ENCODE measurements around the gene TCTN2.

TCTN2 gene

GRCh38 chr12:123686636-123687190 is 15.8 kb downstream of the TCTN2 start:
- no peak for DNase-seq (ENCODE audit: low read depth, low spot score)

GRCh38 chr12:123690191-123690840 is 19.4 kb downstream of the TCTN2 start:
- DNase-seq (ENCODE audit: low read depth, low spot score): no peak

- no peak for DNase-seq (ENCODE audit: low read depth, low spot score)
These were observed 25.3 kb downstream of the TCTN2 start for GRCh38 chr12:123696207-123696606.

GRCh38 chr12:123696646-123697045 is 25.7 kb downstream of the TCTN2 start:
- DNase-seq (ENCODE audit: low read depth, low spot score): no peak

GRCh38 chr12:123705935-123706334 is 35.0 kb downstream of the TCTN2 start:
- no peak for DNase-seq (ENCODE audit: low read depth, low spot score)

GRCh38 chr12:123707466-123707865 is 36.6 kb downstream of the TCTN2 start:
- DNase-seq (ENCODE audit: low read depth, low spot score): no peak

GRCh38 chr12:123712780-123713319 is 41.9 kb downstream of the TCTN2 start:
- no peak for DNase-seq (ENCODE audit: low read depth, low spot score)

- no peak for DNase-seq (ENCODE audit: low read depth, low spot score)
These were observed 42.5 kb downstream of the TCTN2 start for GRCh38 chr12:123713398-123713797.

- no peak for DNase-seq (ENCODE audit: low read depth, low spot score)
These were observed 43.1 kb downstream of the TCTN2 start for GRCh38 chr12:123713823-123714585.

GRCh38 chr12:123715195-123715594 is 44.3 kb downstream of the TCTN2 start:
- DNase-seq (ENCODE audit: low read depth, low spot score): no peak

- DNase-seq (ENCODE audit: low read depth, low spot score): no peak
These were observed 46.4 kb downstream of the TCTN2 start for GRCh38 chr12:123717350-123717749.

- no peak for DNase-seq (ENCODE audit: low read depth, low spot score)
These were observed 49.4 kb downstream of the TCTN2 start for GRCh38 chr12:123720141-123720814.

GRCh38 chr12:123721245-123721644 is 50.3 kb downstream of the TCTN2 start:
- no peak for DNase-seq (ENCODE audit: low read depth, low spot score)

GRCh38 chr12:123723011-123723410 is 52.1 kb downstream of the TCTN2 start:
- DNase-seq (ENCODE audit: low read depth, low spot score): no peak

- no peak for DNase-seq (ENCODE audit: low read depth, low spot score)
These were observed 52.9 kb downstream of the TCTN2 start for GRCh38 chr12:123723765-123724164.

- DNase-seq (ENCODE audit: low read depth, low spot score): no peak
These were observed 55.3 kb downstream of the TCTN2 start for GRCh38 chr12:123726244-123726643.

GRCh38 chr12:123726962-123727361 is 56.0 kb downstream of the TCTN2 start:
- no peak for DNase-seq (ENCODE audit: low read depth, low spot score)

- DNase-seq (ENCODE audit: low read depth, low spot score): no peak
These were observed 57.0 kb downstream of the TCTN2 start for GRCh38 chr12:123727878-123728277.

- DNase-seq (ENCODE audit: low read depth, low spot score): no peak
These were observed 60.7 kb downstream of the TCTN2 start for GRCh38 chr12:123731596-123731995.

- DNase-seq (ENCODE audit: low read depth, low spot score): no peak
These were observed 61.3 kb downstream of the TCTN2 start for GRCh38 chr12:123732251-123732650.

GRCh38 chr12:123733229-123733628 is 62.3 kb downstream of the TCTN2 start:
- DNase-seq (ENCODE audit: low read depth, low spot score): no peak

GRCh38 chr12:123734268-123734667 is 63.4 kb downstream of the TCTN2 start:
- DNase-seq (ENCODE audit: low read depth, low spot score): no peak
